Mononuclear cell (primary cell): ENCODE results near the gene ALOX15B. TPM values are rescaled to one million over a fixed set of nuclear protein-coding genes. Genes with fewer than 3 reads are reported as not detected.
"Not testable (repeated sequence)": the region's sequence is repeated elsewhere in the genome, so short reads cannot be mapped to it uniquely, and the experiment has no call there.

ENCODE experiments used
- H3K27me3 ChIP-seq: 2 replicates; pipeline ENCODE4 v1.6.0; 2011; ENCODE audit warnings: low read length, control low read depth; ENCODE audit not compliant: insufficient read depth
- H3K4me1 ChIP-seq: 2 replicates; pipeline ENCODE4 v1.5.1; 2011; ENCODE audit warnings: mild to moderate bottlenecking, low read length, control low read depth; ENCODE audit not compliant: insufficient read depth
- H3K4me3 ChIP-seq: 2 replicates; pipeline ENCODE4 v1.5.1; 2011; ENCODE audit warnings: mild to moderate bottlenecking, low read length, moderate library complexity
- H3K9me3 ChIP-seq: 2 replicates; pipeline ENCODE4 v1.5.1; 2011; ENCODE audit warnings: low read depth, mild to moderate bottlenecking, control low read depth, low read length
- total RNA-seq: library from RNA; depleted of rRNA; stranded (reverse); fragments of >200 nt; gene quantifications from one replicate; pipeline ENCODE4 v1.2.3, GENCODE V29; 2012

Gene ALOX15B
- total RNA-seq, 1 donor, result 0.10 TPM

DNA sequence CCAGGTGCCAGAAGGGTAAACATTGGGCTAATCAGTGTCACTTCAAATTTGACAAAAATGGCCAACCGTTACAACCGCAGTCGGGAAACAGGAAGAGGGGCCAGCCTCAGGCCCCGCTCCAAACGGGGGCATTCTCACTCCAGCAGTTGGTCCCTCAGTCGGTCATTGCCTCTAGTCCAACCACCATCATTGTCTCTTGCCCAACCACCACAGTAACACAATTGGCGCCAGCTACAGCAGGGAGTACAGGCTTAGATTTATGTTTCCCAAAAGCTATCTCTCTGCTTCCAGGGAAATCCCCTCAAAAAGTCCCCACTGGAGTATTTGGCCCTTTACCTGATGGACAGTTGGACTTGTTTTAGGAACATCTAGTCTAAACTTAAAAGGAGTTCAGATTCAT lies 20.3 kb downstream of the ALOX15B start:
- Histone ChIP-seq H3K4me3 (no peak overlapping the region), H3K9me3 (no peaks in the 10 kb centered on the region), H3K27me3 (peaks cover 41% of the 10 kb centered on the region), H3K4me1 (peaks cover 48% of the 10 kb centered on the region)

DNA sequence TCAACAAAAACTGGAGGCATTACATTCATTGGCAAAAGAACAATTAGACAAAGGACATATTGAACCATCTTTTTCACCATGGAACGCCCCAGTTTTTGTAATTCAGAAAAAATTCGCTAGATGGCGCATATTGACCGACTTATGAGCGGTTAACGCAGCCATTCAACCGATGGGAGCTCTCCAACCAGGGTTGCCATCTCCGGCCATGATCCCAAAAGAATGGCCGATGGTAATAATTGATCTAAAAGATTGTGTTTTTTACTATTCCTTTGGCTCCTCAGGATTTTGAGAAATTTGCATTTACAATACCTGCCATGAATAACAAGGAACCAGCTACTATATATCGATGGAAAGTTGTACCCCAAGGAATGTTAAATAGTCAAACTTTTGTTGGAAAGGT lies 21.4 kb downstream of the ALOX15B start:
- H3K9me3 ChIP-seq, result no peaks in the 10 kb centered on the region
- peaks cover 46% of the 10 kb centered on the region for H3K4me1 ChIP-seq
- H3K27me3 ChIP-seq, result peaks cover 47% of the 10 kb centered on the region
- H3K4me3 ChIP-seq, result no peak overlapping the region

DNA sequence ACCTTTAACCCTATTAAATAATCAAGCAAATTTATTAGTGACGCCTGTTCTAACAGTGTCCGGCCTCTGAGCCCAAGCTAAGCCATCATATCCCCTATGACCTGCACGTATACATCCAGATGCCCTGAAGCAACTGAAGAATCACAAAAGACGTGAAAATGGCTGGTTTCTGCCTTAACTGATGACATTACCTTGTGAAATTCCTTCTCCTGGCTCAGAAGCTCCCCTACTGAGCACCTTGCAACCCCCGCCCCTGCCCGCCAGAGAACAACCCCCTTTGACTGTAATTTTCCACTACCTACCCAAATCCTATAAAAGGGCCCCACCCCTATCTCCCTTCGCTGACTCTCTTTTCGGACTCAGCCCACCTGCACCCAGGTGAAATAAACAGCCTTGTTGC lies 23.0 kb downstream of the ALOX15B start:
- H3K4me1 ChIP-seq, result peaks cover 34% of the 10 kb centered on the region
- not testable (repeated sequence) for H3K4me3 ChIP-seq, H3K9me3 ChIP-seq
- peaks cover 47% of the 10 kb centered on the region for H3K27me3 ChIP-seq

DNA sequence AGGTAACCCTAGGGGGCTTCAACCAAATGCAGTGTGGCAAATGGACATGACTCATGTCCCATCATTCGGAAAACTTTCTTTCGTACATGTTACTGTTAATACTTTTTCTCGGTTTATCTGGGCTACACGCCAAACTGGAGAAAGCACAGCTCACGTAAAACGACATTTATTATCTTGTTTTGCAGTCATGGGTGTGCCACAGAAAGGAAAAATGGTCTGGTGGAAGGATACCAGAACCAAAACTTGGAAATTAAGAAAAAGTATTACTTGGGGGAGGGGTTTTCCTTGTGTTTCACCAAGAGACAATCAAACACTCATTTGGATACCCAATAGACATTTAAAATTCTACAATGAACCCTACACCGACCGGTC lies 23.6 kb downstream of the ALOX15B start:
- H3K4me3 ChIP-seq, result no peak overlapping the region
- peaks cover 33% of the 10 kb centered on the region for H3K4me1 ChIP-seq
- peaks cover 47% of the 10 kb centered on the region for H3K27me3 ChIP-seq
- no peaks in the 10 kb centered on the region for H3K9me3 ChIP-seq

DNA sequence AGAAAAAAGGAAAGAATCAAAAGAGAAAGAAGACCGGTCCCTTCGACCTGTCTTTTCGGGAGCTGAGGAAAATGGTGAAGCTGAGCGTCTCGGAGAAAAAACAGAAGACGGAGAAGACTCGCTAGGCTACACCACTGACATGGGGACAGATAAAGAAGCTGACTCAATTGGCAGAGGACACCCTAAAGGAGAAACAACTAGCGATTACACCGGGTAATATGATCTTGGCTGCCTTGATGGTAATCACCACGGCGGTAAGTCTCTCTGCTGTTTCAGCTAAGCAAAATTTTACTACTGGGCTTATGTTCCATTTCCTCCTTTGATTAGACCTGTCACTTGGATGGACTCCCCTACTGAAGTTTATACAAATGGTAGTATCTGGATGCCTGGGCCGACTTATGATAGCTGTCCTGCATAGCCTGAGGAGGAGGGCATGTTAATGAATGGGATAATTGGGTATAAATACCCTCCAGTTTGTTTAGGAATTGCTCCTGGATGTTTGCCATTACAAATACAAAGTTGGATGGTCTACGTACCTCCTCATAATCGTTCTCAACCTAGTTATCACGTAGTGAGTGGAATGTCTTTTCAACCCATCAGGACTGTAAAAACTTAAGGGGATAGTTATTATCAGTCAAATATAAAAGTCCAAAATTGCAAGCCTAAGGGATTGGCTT lies 24.1 kb downstream of the ALOX15B start:
- Histone ChIP-seq H3K27me3 (peaks cover 47% of the 10 kb centered on the region), H3K4me1 (peaks cover 31% of the 10 kb centered on the region), H3K9me3 (no peaks in the 10 kb centered on the region), H3K4me3 (no peak overlapping the region)

DNA sequence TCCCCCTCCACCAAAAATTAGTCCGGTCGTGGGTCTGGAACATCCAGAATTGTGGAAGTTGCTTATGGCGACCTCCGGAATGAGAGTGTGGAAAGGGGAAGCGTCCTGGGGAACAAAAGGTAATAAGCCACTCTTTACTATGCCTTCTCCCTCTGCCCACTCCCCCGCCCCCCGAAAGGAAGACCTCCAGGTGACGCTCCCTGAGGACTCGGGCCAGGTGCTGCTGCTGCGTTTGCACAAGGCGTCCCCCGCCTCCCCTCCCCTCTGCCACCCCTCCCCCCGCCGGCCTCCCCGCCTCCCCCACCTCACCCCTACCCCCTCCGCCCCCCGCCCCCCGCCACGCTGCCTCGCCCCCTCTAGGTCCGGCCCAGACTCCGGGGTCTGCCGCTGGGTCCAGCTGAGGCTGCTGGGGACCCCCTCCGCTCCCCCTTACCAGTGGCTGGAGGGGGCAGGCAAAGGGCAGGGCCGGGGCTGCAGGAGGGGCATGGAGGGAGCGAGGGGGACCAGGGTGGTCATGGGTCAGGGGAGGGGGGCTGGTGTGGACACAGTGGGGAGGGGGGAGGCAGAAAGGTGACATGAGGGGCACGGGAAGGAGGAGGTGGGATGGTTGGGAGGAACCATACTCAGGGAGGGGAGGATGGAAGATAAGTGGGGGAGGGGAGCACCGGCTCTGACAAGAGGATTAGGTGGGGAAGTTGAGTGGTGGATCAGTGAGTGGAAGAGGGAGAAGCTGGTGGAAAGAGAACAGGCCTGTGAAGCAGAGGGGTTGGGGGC lies 25.1 kb downstream of the ALOX15B start:
- H3K27me3 ChIP-seq, result peaks cover 43% of the 10 kb centered on the region
- H3K4me3 ChIP-seq, result no peak overlapping the region
- H3K4me1 ChIP-seq, result peaks cover 40% of the 10 kb centered on the region
- no peaks in the 10 kb centered on the region for H3K9me3 ChIP-seq

DNA sequence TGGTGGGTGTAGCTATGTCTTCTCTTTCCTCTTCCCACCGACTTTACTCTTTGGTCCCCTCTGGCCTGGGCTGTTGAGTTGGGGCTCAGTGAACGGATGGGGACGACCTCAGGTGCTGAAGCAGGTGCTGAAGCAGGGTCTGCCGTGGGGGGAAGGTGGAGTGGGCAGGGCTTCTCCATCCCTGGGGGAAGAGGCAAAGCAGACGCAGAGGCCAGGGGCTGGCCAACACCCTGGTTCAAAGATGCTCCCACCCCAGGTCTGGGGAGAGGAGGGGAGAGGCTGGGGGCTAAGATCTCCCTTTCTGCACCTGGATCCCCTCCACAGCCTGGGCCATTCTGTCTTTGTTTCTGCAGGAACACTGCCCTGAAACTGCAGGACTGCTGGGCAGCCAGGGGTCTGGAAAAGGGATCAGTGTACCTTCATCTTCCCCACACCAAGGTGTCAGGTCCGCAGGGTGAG lies 25.7 kb downstream of the ALOX15B start:
- H3K9me3 ChIP-seq, result no peaks in the 10 kb centered on the region
- H3K4me1 ChIP-seq, result peaks cover 46% of the 10 kb centered on the region
- no peak overlapping the region for H3K4me3 ChIP-seq
- peaks cover 37% of the 10 kb centered on the region for H3K27me3 ChIP-seq

DNA sequence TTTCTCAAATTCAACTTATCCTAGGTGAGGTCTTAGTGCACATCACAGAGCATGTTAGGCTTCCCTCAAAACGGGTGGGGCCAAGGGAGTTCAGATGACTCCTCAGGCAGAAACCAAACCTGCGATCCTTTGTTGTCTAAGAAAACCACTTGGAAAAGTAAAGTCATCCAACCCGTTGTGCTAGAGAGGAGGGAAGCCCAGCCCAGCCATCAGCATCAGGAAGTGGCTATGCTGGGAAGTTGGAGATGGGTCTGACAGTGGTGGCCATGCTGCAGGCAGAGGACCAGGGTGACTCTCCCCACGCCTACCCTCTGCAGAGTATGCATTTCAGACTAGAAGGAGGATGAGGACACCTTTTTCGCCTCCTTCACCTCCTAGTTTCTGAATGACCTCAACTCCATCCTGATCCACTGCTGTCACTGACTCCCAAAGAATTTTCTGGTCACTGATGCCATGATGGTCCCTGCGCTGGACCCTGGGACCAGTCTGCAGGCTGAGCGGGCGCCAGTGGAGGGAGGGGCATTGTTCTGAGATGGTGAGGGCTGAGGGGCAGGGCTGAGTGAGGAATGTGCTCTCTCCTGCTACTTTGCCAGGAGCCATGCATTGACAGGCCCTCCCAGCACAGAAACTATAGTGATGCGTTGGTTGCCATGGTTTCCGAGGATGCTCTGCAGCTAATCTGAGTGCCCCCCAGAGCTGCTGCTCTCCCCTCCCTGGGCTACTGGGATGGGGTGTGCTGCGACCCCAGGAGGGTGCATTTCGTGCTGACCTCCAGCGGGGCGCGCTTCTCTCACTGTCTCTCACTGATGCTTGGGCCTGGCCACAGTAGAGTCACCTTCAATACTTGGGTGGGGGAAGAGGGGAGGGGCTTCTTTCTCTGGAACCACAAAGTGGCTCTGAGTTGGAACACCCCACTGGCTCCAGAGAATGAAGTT lies 28.2 kb downstream of the ALOX15B start:
- H3K9me3 ChIP-seq, result no peaks in the 10 kb centered on the region
- H3K4me3 ChIP-seq, result no peak overlapping the region
- peaks cover 34% of the 10 kb centered on the region for H3K27me3 ChIP-seq
- peaks cover 60% of the 10 kb centered on the region for H3K4me1 ChIP-seq

DNA sequence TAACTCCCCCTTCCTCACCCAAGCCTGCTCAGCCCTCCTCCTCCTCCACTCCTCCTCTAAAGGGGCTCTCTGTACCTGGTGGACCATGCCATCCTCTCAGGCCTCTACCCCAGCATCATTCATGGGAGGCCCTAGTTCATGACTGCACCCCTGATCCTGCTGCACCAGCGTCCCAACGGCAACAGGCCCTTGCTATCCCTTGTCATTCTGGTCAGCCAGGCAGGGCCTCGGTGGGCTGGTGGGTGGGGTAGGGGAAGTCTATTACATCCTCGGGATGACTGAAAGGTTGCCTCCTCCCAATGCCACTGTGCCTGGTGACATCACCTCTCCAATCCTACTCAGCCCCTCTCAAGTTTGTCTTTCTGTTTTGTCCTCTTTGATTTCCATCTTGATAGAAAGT lies 28.9 kb downstream of the ALOX15B start:
- Histone ChIP-seq H3K4me3 (no peak overlapping the region), H3K9me3 (no peaks in the 10 kb centered on the region), H3K27me3 (peaks cover 34% of the 10 kb centered on the region), H3K4me1 (peaks cover 64% of the 10 kb centered on the region)

DNA sequence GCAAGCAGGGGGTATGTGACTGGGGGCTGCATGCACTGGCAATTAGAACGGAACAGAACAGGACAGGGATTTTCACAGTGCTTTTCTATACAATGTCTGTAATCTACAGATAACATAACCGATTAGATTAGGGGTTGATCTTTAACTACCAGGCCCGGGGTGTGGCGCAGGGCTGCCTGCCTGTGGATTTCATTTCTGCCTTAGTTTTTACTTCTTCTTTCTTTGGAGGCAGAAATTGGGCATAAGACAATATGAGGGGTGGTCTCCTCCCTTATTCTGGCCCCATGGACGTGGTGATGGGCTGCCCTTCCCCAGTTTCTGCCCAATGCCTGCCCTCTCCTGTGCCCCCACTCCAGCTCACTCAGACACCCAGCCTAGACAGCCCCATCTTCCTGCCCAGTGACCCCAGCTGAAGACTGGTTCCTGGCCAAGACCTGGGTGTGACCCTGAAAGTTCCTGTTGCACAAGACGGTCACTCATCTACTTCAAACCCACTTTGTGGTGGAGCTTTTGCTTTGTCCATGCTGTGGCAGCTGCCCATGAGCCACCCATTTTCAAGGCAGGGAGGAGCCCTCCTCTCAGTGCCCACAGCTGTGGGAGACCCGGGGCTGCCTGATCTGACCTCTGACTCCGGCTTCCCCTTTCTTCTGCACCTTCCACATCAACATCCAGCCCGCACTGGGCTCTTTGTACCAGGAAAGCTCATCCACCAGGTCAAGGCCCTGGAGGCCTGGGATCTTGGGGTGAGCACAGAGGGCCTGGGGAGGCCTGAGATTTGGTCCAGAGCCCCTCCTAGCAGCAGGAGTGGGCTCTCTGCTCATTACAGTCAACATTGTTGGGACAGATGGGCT lies 30.1 kb downstream of the ALOX15B start:
- no peaks in the 10 kb centered on the region for H3K9me3 ChIP-seq
- peaks cover 67% of the 10 kb centered on the region for H3K4me1 ChIP-seq
- H3K4me3 ChIP-seq, result no peak overlapping the region
- peaks cover 37% of the 10 kb centered on the region for H3K27me3 ChIP-seq

DNA sequence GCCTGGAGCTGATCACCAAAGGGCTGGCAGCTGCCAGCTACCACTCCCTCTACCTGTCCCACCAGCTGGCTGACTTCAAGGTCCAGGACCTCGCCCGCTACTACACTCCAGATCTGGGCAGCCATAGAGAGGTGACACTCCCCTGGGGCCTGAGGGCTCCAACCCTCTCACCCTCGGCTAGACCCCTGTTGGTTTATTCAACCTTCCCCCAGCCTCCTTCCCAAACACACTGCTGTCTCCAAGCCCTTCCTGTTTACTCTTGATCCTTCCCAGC lies 30.7 kb downstream of the ALOX15B start:
- Histone ChIP-seq H3K4me3 (no peak overlapping the region), H3K27me3 (peaks cover 42% of the 10 kb centered on the region), H3K9me3 (no peaks in the 10 kb centered on the region), H3K4me1 (peaks cover 65% of the 10 kb centered on the region)

DNA sequence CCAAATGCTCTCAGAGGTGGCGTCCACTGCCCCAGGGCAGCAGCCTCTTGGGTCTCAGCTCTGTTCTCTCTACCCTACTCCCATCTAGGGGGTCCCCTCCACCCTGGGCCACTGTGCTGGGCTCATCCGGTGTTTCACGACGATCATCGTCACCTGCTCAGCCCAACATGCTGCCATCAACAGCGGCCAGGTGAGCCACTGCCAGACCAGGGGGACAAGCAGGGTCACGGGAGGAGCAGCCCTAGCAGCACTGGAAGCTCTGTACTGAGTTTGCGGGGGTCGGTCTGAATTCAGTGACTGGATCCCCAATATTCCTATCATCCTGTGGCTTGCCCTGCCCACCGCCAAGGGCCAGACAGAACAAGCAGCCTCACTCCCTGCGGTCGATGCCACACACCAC lies 32.6 kb downstream of the ALOX15B start:
- no peak overlapping the region for H3K4me3 ChIP-seq
- no peaks in the 10 kb centered on the region for H3K9me3 ChIP-seq
- peaks cover 45% of the 10 kb centered on the region for H3K27me3 ChIP-seq
- H3K4me1 ChIP-seq, result peaks cover 61% of the 10 kb centered on the region

DNA sequence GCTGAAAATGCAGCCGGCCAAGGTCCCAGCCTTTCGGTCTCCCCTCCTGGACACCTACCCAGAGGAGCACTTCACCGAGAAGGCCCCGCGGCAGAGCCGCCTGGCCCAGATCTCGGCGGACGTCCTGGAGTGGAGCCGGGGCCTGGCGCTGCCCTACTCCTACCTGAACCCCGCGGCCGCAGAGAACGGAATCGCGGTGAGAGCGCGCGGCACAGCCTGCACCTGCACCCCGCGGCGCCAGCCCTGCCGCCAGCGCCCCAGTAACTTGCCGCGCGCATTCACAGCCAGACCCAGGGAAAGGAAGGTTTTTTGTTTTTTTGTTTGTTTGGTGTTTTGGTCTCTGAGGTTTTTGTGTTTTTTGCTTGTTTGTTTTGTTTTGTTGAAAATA lies 33.5 kb downstream of the ALOX15B start:
- Histone ChIP-seq H3K4me3 (no peak overlapping the region), H3K9me3 (no peaks in the 10 kb centered on the region), H3K4me1 (peaks cover 53% of the 10 kb centered on the region), H3K27me3 (peaks cover 45% of the 10 kb centered on the region)

DNA sequence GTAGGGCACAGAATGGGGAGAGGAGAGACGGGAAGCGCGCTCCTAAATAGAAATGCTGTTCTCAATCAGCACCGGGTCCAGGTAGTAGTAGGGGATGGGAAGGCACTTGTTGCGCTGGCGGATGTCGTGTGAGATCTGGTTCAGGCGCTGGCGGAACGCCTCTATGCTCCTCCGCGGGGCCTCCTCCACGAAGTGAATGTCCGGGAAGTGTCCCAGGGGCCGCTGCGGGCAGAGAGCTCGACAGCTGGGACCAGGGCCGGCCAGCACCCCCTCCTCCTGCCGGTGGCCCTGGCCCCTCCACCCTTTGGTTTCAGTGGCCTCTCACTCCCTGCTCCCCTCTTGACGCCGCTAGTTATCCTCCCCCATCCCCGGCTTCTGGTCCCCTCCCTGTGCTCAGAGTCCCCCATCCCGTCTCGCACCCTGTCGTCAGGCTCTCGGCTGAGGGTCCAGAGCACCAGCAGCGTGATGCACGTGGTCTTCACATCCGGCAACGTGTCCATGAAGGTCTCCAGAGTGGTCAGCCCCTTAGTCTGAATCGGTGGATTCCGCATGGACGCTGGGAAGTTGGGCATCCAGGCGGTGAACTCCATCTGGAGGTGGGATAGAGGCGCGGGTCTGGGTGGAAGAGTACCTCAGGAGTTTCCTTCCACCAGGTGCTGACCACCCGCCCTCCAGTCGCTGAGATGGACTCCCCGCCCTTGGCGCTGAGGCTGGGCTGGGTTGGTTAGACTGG lies 34.0 kb downstream of the ALOX15B start:
- H3K4me3 ChIP-seq, result no peak overlapping the region
- no peaks in the 10 kb centered on the region for H3K9me3 ChIP-seq
- H3K27me3 ChIP-seq, result peaks cover 45% of the 10 kb centered on the region
- peaks cover 51% of the 10 kb centered on the region for H3K4me1 ChIP-seq
